Psoas muscle (tissue), 8 donors: ENCODE measurements around the gene EMILIN1. TPM values are rescaled to one million over a fixed set of nuclear protein-coding genes. Genes with fewer than 3 reads are reported as not detected.

ENCODE experiments used
- ATAC-seq, 4 donors: fragments of 200-7000 bp; cut with Tn5 transposase; one replicate each; pipeline ENCODE4 v1.9.1; 2020; ENCODE audit warnings: moderate library complexity in 3 of 4, mild to moderate bottlenecking in 2 of 4
- DNase-seq, 2 donors: peaks; one replicate each; pipeline ENCODE4 v3.0.0-alpha.2; 2020
- H3K27ac ChIP-seq: fragments of 200-600 bp; one replicate; pipeline ENCODE4 v1.8.0; 2022
- H3K27me3 ChIP-seq, 3 donors: fragments of 200-600 bp in 1 of 3; one replicate each; pipeline versions ENCODE4 v1.6.1 to v1.8.0; 2013 to 2022; ENCODE audit warnings: low read length in 2 of 3, mild to moderate bottlenecking in 2 of 3, moderate library complexity in 1 of 3; ENCODE audit not compliant: insufficient read depth in 3 of 3
- H3K36me3 ChIP-seq, 2 donors: fragments of 200-600 bp in 1 of 2; one replicate each; pipeline versions ENCODE4 v1.6.1 to v1.8.0; 2013 to 2022; ENCODE audit warnings: low read depth in 1 of 2, mild to moderate bottlenecking in 1 of 2, moderate library complexity in 1 of 2; ENCODE audit not compliant: insufficient read depth in 1 of 2
- H3K4me1 ChIP-seq: fragments of 200-600 bp; one replicate; pipeline ENCODE4 v1.8.0; 2022
- H3K4me3 ChIP-seq: fragments of 200-600 bp; one replicate; pipeline ENCODE4 v1.8.0; 2022; ENCODE audit warnings: mild to moderate bottlenecking
- H3K9me3 ChIP-seq: fragments of 200-600 bp; one replicate; pipeline ENCODE4 v1.8.0; 2022
- CTCF ChIP-seq: fragments of 200-600 bp; IDR thresholded peaks from one replicate; pipeline ENCODE4 v1.8.0; 2022; ENCODE audit warnings: antibody characterized with exemption
- WGBS, 3 donors: extraction: QIAGEN DNeasy Blood & Tissue Kit; methylation state at CpG; one replicate each; pipeline versions ENCODE4 v1.1.6 to v1.1.7; 2013; 5-methylcytosine and 5-hydroxymethylcytosine counted together
- intact Hi-C, 2 donors: fragments of 100-400 bp; cut with DNase I; formaldehyde crosslinking; loops; one replicate each; pipeline versions ENCODE4 v1.11.0 to v1.14.2; 2022
- polyA plus RNA-seq, 3 donors: library from polyadenylated mRNA; stranded (reverse); fragments of 200-250 nt; gene quantifications; one replicate each; pipeline ENCODE4 v1.2.3, GENCODE V29; 2013
- total RNA-seq, 4 donors: library from RNA; stranded (reverse); fragmentation: NEBNext Ultra II Directional in 2 of 4; extraction: Animal tissue kit (Norgen Biotek cat#: 25700) in 2 of 4; gene quantifications; one replicate each; pipeline versions ENCODE4 v1.2.1 to v1.2.4, GENCODE V29; 2021 to 2023
- donor health status: healthy with polysubstance abuse.
- donor health status: DM: no; HTN: no; CAD: no; lungs with moderate emphysema.
- donor health status: Bipolar disorder and iron deficiency.
- donor health status: healthy.
- donor health status: DM: yes; HTN: yes; CAD: no.
- donor health status: DM: no; HTN: no; CAD: no.
- donor health status: DM: no; HTN: no; CAD: no.
- donor health status: DM: yes; HTN: yes; CAD: no.

The EMILIN1 gene
- total and polyA plus RNA-seq, 7 donors, result 4.9 to 14.3 (median 6.1) TPM

- 88 to 89% (median 89%) methylated on average over 7 of the region's 7 CpGs for WGBS, 3 donors
- peaks cover 0 to 9% (median 0%) of the 10 kb centered on the region in 3 donors for H3K27me3 ChIP-seq
- peak overlapping the region; percentile 74 for H3K4me3 ChIP-seq
- H3K27ac ChIP-seq, result peak overlapping the region; percentile 80
- H3K36me3 ChIP-seq, result no peaks in the 10 kb centered on the region
- DNase-seq (no peak), ATAC-seq (no peak)
- no peak for TF ChIP-seq CTCF
- H3K9me3 ChIP-seq, result no peaks in the 10 kb centered on the region
- intact Hi-C loops, result no loop called here
- H3K4me1 ChIP-seq, result peaks cover 12% of the 10 kb centered on the region
Observed at GRCh38 chr2:27122791-27123190, 44.4 kb downstream of the EMILIN1 start.

- Histone ChIP-seq H3K4me1 (peaks cover 12% of the 10 kb centered on the region), H3K4me3 (peak within 1 kb of the TSS; percentile 74), H3K36me3 (no peaks in the 10 kb centered on the region), H3K27ac (peak within 1 kb of the TSS; percentile 80), H3K27me3 (peaks cover 0 to 7% (median 0%) of the 10 kb centered on the region in 3 donors), H3K9me3 (no peaks in the 10 kb centered on the region)
- DNase-seq (peak; percentile 74 to 85), ATAC-seq (peak; percentile 74 to 78 (median 75))
- intact Hi-C loops, result no loop called here
- 2 to 9% (median 6%) methylated on average over 32 to 47 of the region's 47 CpGs for WGBS, 3 donors
- no peak for TF ChIP-seq CTCF
Observed at GRCh38 chr2:27123302-27124150, 45.1 kb downstream of the EMILIN1 start, which contains the start of gene ABHD1. TSS of gene ABHD1 (plus strand) at chr2:27123815. CDS start at chr2:27123949, 134 bp downstream.

GRCh38 chr2:27125104-27125503 is 46.7 kb downstream of the EMILIN1 start:
- Histone ChIP-seq H3K4me1 (peaks cover 12% of the 10 kb centered on the region), H3K4me3 (no peak overlapping the region), H3K9me3 (no peaks in the 10 kb centered on the region), H3K27ac (peak overlapping the region; percentile 80), H3K36me3 (peaks cover 0 to 7% of the 10 kb centered on the region in 2 donors), H3K27me3 (no peaks in the 10 kb centered on the region)
- intact Hi-C loops, result no loop called here
- ATAC-seq, result no peak
- 77 to 89% (median 78%) methylated on average over 3 of the region's 3 CpGs for WGBS, 3 donors
- no peak for DNase-seq
- TF ChIP-seq CTCF, result no peak

GRCh38 chr2:27126252-27126710 is 47.9 kb downstream of the EMILIN1 start:
- Histone ChIP-seq H3K36me3 (peaks cover 0 to 19% of the 10 kb centered on the region in 2 donors), H3K4me3 (no peak overlapping the region), H3K27ac (peak overlapping the region; percentile 80), H3K27me3 (no peaks in the 10 kb centered on the region), H3K4me1 (peaks cover 12% of the 10 kb centered on the region), H3K9me3 (no peaks in the 10 kb centered on the region)
- 18 to 27% (median 21%) methylated on average over 5 of the region's 5 CpGs for WGBS, 3 donors
- no peak for TF ChIP-seq CTCF
- ATAC-seq (peak; percentile 80 to 87 (median 84)), DNase-seq (peak; percentile 25 to 64)
- intact Hi-C loops, result no loop called here
